Stimulated activated CD8-positive, alpha-beta memory T cell treated with anti-CD3 and anti-CD28 coated beads, Interleukin-4, amount 100 ng/mL, for 48 hours (primary cell): ENCODE measurements around the gene CAMKMT.
"Not testable (repeated sequence)": the region's sequence is repeated elsewhere in the genome, so short reads cannot be mapped to it uniquely, and the experiment has no call there.

Experiments used
- DNase-seq: peaks from one replicate; pipeline ENCODE4 v3.0.0-alpha.2; 2020

The CAMKMT gene

GRCh38 chr2:44450082-44450481 lies 88.3 kb downstream of the CAMKMT start:
- DNase-seq, result no peak

- no peak for DNase-seq
Observed at GRCh38 chr2:44450806-44451205, 89.1 kb downstream of the CAMKMT start.

- DNase-seq, result no peak
Observed at GRCh38 chr2:44452069-44452583, 90.4 kb downstream of the CAMKMT start.

- no peak for DNase-seq
Observed at GRCh38 chr2:44453259-44453658, 91.5 kb downstream of the CAMKMT start.

- DNase-seq, result no peak
Observed at GRCh38 chr2:44455877-44456276, 94.1 kb downstream of the CAMKMT start.

GRCh38 chr2:44456946-44457345 lies 95.2 kb downstream of the CAMKMT start:
- no peak for DNase-seq

- DNase-seq, result no peak
Observed at GRCh38 chr2:44459739-44460138, 98.0 kb downstream of the CAMKMT start.

- DNase-seq, result no peak
Observed at GRCh38 chr2:44462934-44463849, 101.4 kb downstream of the CAMKMT start.

GRCh38 chr2:44464437-44464836 lies 102.7 kb downstream of the CAMKMT start:
- no peak for DNase-seq

GRCh38 chr2:44470151-44470550 lies 108.4 kb downstream of the CAMKMT start:
- no peak for DNase-seq

GRCh38 chr2:44477657-44478414 lies 116.1 kb downstream of the CAMKMT start:
- no peak for DNase-seq

GRCh38 chr2:44479127-44479887 lies 117.6 kb downstream of the CAMKMT start:
- DNase-seq, result peak; percentile 24

- DNase-seq, result no peak
Observed at GRCh38 chr2:44480068-44480467, 118.3 kb downstream of the CAMKMT start.

- no peak for DNase-seq
Observed at GRCh38 chr2:44487052-44487451, 125.3 kb downstream of the CAMKMT start.

- no peak for DNase-seq
Observed at GRCh38 chr2:44490726-44491125, 129.0 kb downstream of the CAMKMT start.

GRCh38 chr2:44494006-44494405 lies 132.3 kb downstream of the CAMKMT start:
- no peak for DNase-seq

- no peak for DNase-seq
Observed at GRCh38 chr2:44495035-44495434, 133.3 kb downstream of the CAMKMT start.

GRCh38 chr2:44495544-44495943 lies 133.8 kb downstream of the CAMKMT start:
- DNase-seq, result no peak

- no peak for DNase-seq
Observed at GRCh38 chr2:44496130-44496529, 134.4 kb downstream of the CAMKMT start.

- no peak for DNase-seq
Observed at GRCh38 chr2:44498551-44498950, 136.8 kb downstream of the CAMKMT start.

GRCh38 chr2:44505664-44506063 lies 143.9 kb downstream of the CAMKMT start:
- not testable (repeated sequence) for DNase-seq

GRCh38 chr2:44510246-44510645 lies 148.5 kb downstream of the CAMKMT start:
- no peak for DNase-seq

- DNase-seq, result no peak
Observed at GRCh38 chr2:44515416-44515815, 153.7 kb downstream of the CAMKMT start.
